Panc1 (cell line): ENCODE measurements around the gene PHRF1. TPM values are rescaled to one million over a fixed set of nuclear protein-coding genes. Genes with fewer than 3 reads are reported as not detected.

Experiments used
- ATAC-seq: fragments of 200-7000 bp; cut with Tn5 transposase; 2 replicates; pipeline ENCODE4 v1.9.1; 2020; ENCODE audit warnings: mild to moderate bottlenecking, moderate library complexity
- BruUV-seq: library from RNA; stranded (reverse); fragments of 400-500 nt; replicated peaks from 2 replicates; lab custom pipeline; 2021; lab: Mats Ljungman, UMichigan
- CTCF ChIA-PET: fragments of 300-600 bp; sonication (Branson Sonifier 250); formaldehyde crosslinking; loops from one replicate; lab custom pipeline; 2022; ENCODE audit warnings: antibody characterized with exemption; lab: Charles Lee
- POLR2A ChIA-PET: fragments of 300-600 bp; sonication (Branson Sonifier 250); formaldehyde crosslinking; loops from one replicate; lab custom pipeline; 2022; ENCODE audit warnings: antibody characterized with exemption; lab: Charles Lee
- DNase-seq: peaks from one replicate; pipeline ENCODE4 v3.0.0-alpha.2; 2010; ENCODE audit warnings: low read depth, low spot score
- H3K27ac ChIP-seq: 2 replicates; pipeline ENCODE4 v1.5.1; 2011; ENCODE audit warnings: mild to moderate bottlenecking, low read length, inconsistent platforms
- H3K27me3 ChIP-seq: fragments of 200-500 bp; sonication (Bioruptor generic); 2 replicates; pipeline ENCODE4 v1.6.0; 2014; ENCODE audit warnings: low read length, inconsistent platforms; ENCODE audit not compliant: control insufficient read depth, insufficient read depth
- H3K36me3 ChIP-seq: fragments of 200-500 bp; sonication (Bioruptor generic); 2 replicates; pipeline ENCODE4 v1.5.1; 2014; ENCODE audit warnings: inconsistent platforms, mild to moderate bottlenecking, low read length, moderate library complexity; ENCODE audit not compliant: control insufficient read depth, insufficient read depth
- H3K4me1 ChIP-seq: 2 replicates; pipeline ENCODE4 v1.5.1; 2011; ENCODE audit warnings: inconsistent platforms, mild to moderate bottlenecking, low read length, moderate library complexity; ENCODE audit not compliant: control insufficient read depth, insufficient read depth
- H3K4me3 ChIP-seq, 2 experiments: 2 replicates each; pipeline ENCODE4 v1.5.1; 2011 to 2012; ENCODE audit warnings: low read depth in 2 of 2, low read length in 2 of 2, mild to moderate bottlenecking in 2 of 2, inconsistent platforms in 1 of 2, moderate library complexity in 1 of 2
- H3K9me3 ChIP-seq: fragments of 200-500 bp; sonication (Bioruptor generic); 2 replicates; pipeline ENCODE4 v1.5.1; 2014; ENCODE audit warnings: low read depth, mild to moderate bottlenecking, inconsistent platforms, low read length, moderate library complexity; ENCODE audit not compliant: control insufficient read depth, insufficient read depth
- POLR2AphosphoS5 ChIP-seq: IDR thresholded peaks from 2 replicates; pipeline ENCODE4 v1.6.1; 2012; ENCODE audit warnings: mild to moderate bottlenecking, low read depth, low read length, moderate library complexity
- SIN3A ChIP-seq: IDR thresholded peaks from 2 replicates; pipeline ENCODE4 v1.6.1; 2012; ENCODE audit warnings: low read depth, mild to moderate bottlenecking, low read length, moderate library complexity, borderline replicate concordance; ENCODE audit not compliant: insufficient read depth
- TCF7L2 ChIP-seq: IDR thresholded peaks from 2 replicates; pipeline ENCODE4 v1.6.1; 2011; ENCODE audit warnings: mild to moderate bottlenecking, low read depth, low read length, inconsistent platforms
- in situ Hi-C: cut with HindIII; loops from 2 replicates; pipeline ENCODE4 v1.10.0; 2016; ENCODE audit warnings: low sequenced_read_pairs, low pct_unique_long_range_greater_than_20kb
- intact Hi-C: fragments of 100-400 bp; cut with micrococcal nuclease; formaldehyde crosslinking; loops from one replicate; pipeline ENCODE4 v1.10.0; 2022; ENCODE audit not compliant: unreplicated experiment
- total RNA-seq: library from RNA; stranded (reverse); gene quantifications from one replicate; pipeline ENCODE4 v1.2.1, GENCODE V29; 2021; ENCODE audit not compliant: unreplicated experiment
- TF ChIP-seq, protein P1 (sequence below), 2 experiments: IDR thresholded peaks; 2 replicates each; pipeline ENCODE4 v1.6.1; 2011 to 2012; ENCODE audit warnings: low read depth in 2 of 2, control low read depth in 1 of 2, low read length in 1 of 2, mild to moderate bottlenecking in 1 of 2, moderate library complexity in 1 of 2; ENCODE audit not compliant: insufficient read depth in 1 of 2
- TF ChIP-seq, protein P2 (sequence below): fragments of 450-650 bp; IDR thresholded peaks from 2 replicates; pipeline ENCODE4 v1.5.1; 2017; ENCODE audit warnings: mild to moderate bottlenecking

Gene PHRF1
- total RNA-seq, 1 experiment from 2014 or later = 90.6 TPM

DNA sequence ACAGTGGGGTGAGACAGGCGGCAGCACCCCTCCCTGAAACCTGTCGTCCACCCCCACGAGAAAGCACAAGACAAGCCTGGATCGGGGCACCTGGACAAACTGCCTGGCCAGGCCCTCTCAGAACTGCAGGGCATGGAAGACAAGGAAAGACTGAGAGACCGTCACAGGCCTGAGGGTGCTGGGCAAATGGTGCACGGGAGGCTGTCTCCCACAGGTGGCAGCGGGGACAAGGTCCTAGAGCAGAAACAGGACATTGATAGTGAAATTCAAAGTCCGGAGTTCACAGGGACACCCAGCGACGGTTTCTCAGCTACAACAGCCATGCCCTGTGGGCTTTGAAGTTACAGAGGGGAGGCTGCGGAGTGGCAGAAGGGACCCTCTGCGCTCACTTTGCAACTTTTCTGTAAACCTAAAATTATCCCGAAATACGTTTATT lies 81.4 kb downstream of the PHRF1 start:
- no peak overlapping the region for H3K4me3 ChIP-seq
- H3K27me3 ChIP-seq = no peaks in the 10 kb centered on the region
- TF ChIP-seq, protein P1, sequence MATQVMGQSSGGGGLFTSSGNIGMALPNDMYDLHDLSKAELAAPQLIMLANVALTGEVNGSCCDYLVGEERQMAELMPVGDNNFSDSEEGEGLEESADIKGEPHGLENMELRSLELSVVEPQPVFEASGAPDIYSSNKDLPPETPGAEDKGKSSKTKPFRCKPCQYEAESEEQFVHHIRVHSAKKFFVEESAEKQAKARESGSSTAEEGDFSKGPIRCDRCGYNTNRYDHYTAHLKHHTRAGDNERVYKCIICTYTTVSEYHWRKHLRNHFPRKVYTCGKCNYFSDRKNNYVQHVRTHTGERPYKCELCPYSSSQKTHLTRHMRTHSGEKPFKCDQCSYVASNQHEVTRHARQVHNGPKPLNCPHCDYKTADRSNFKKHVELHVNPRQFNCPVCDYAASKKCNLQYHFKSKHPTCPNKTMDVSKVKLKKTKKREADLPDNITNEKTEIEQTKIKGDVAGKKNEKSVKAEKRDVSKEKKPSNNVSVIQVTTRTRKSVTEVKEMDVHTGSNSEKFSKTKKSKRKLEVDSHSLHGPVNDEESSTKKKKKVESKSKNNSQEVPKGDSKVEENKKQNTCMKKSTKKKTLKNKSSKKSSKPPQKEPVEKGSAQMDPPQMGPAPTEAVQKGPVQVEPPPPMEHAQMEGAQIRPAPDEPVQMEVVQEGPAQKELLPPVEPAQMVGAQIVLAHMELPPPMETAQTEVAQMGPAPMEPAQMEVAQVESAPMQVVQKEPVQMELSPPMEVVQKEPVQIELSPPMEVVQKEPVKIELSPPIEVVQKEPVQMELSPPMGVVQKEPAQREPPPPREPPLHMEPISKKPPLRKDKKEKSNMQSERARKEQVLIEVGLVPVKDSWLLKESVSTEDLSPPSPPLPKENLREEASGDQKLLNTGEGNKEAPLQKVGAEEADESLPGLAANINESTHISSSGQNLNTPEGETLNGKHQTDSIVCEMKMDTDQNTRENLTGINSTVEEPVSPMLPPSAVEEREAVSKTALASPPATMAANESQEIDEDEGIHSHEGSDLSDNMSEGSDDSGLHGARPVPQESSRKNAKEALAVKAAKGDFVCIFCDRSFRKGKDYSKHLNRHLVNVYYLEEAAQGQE (IDR thresholded peaks at IDR 0.05; ENCODE audit: insufficient read depth in 1 of 2, low read depth in 2 of 2, low read length in 1 of 2) = no peak
- TF ChIP-seq, protein P2, sequence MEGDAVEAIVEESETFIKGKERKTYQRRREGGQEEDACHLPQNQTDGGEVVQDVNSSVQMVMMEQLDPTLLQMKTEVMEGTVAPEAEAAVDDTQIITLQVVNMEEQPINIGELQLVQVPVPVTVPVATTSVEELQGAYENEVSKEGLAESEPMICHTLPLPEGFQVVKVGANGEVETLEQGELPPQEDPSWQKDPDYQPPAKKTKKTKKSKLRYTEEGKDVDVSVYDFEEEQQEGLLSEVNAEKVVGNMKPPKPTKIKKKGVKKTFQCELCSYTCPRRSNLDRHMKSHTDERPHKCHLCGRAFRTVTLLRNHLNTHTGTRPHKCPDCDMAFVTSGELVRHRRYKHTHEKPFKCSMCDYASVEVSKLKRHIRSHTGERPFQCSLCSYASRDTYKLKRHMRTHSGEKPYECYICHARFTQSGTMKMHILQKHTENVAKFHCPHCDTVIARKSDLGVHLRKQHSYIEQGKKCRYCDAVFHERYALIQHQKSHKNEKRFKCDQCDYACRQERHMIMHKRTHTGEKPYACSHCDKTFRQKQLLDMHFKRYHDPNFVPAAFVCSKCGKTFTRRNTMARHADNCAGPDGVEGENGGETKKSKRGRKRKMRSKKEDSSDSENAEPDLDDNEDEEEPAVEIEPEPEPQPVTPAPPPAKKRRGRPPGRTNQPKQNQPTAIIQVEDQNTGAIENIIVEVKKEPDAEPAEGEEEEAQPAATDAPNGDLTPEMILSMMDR = no peak
- TF ChIP-seq POLR2AphosphoS5 (no peak), TCF7L2 (no peak), SIN3A (no peak)
- no peak for ATAC-seq
- ChIA-PET POLR2A (no interaction called here), CTCF (interaction anchor here (0.6 kb wide), 1 partner anchor 12 kb away, joined by 8 read pairs; no protein-coding TSS in a partner anchor)
- no TSS peak for BruUV-seq
- H3K9me3 ChIP-seq = no peaks in the 10 kb centered on the region
- intact Hi-C loops (no loop called here), in situ Hi-C loops (no loop called here)
- no peak for DNase-seq
- H3K36me3 ChIP-seq = no peaks in the 10 kb centered on the region; the same call in 1 of the 2 replicates
- no peaks in the 10 kb centered on the region for H3K4me1 ChIP-seq
- H3K27ac ChIP-seq = no peak overlapping the region

DNA sequence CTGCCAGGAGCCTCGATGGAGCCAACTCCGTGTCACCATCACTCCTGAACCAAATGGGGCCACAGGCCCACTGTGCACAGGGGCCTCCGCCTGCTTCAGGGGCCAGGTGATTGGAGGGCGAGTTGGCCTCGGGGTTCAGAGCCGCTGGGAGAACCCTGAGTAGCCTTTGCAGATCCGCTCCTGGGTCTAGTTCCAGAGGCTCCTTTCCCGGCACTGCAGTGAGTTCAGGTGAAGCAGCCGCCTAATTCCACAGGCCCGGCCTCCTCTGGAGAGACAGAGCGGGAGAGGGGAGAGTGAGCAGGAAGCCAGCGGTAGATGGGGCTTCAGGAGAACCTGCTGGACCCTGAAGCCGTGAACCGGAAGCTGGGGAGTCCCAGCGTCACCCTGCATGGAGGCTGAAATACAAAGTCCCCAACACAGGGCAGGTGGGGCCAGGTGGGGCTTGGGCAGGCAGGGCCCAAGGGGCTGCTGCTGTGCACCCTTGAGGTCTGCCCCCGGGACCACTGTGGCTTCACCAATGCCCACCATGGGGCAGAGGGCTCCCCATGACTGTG lies 83.3 kb downstream of the PHRF1 start:
- H3K36me3 ChIP-seq = no peaks in the 10 kb centered on the region; the same call in 1 of the 2 replicates
- intact Hi-C loops = loop anchor here (5.0 kb wide), 1 partner anchor 63 kb away; no protein-coding TSS in a partner anchor
- ChIA-PET CTCF (no interaction called here), POLR2A (no interaction called here)
- DNase-seq (no peak), ATAC-seq (no peak)
- no peak overlapping the region for H3K27ac ChIP-seq
- no peaks in the 10 kb centered on the region for H3K9me3 ChIP-seq
- H3K27me3 ChIP-seq = no peaks in the 10 kb centered on the region
- BruUV-seq = no TSS peak
- in situ Hi-C loops = no loop called here
- no peak for TF ChIP-seq POLR2AphosphoS5
- TF ChIP-seq SIN3A = no peak
- TF ChIP-seq, protein P1 (IDR thresholded peaks at IDR 0.05; ENCODE audit: insufficient read depth in 1 of 2, low read depth in 2 of 2, low read length in 1 of 2) = no peak
- TF ChIP-seq, protein P2 = no peak
- TF ChIP-seq TCF7L2 = no peak
- H3K4me1 ChIP-seq = no peaks in the 10 kb centered on the region
- H3K4me3 ChIP-seq = no peak overlapping the region
